Measurements from ENCODE around the gene ACTR1B.

The ACTR1B gene

GRCh38 chr2:97678298-97678697, 14.5 kb upstream of the ACTR1B start:
- Histone ChIP-seq H3K27me3 (no peaks in the 10 kb centered on the region), H3K27ac (no peak overlapping the region), H3K4me3 (ENCODE audit: low read depth in 1 of 2, low read length in 1 of 2) (no peak overlapping the region), H3K4me1 (ENCODE audit: control insufficient read depth in 1 of 2, insufficient read depth in 1 of 2, low read depth in 1 of 2, low read length in 1 of 2) (peaks cover 12 to 15% of the 10 kb centered on the region in 2 experiments), H3K9me3 (no peaks in the 10 kb centered on the region), H3K36me3 (no peaks in the 10 kb centered on the region)
- TF ChIP-seq CTCF (IDR thresholded peaks at IDR 0.05) = no peak

GRCh38 chr2:97677480-97677879, 13.6 kb upstream of the ACTR1B start:
- no peak overlapping the region for H3K4me3 ChIP-seq (ENCODE audit: low read depth in 1 of 2, low read length in 1 of 2)
- peaks cover 18 to 20% of the 10 kb centered on the region in 2 experiments for H3K4me1 ChIP-seq (ENCODE audit: control insufficient read depth in 1 of 2, insufficient read depth in 1 of 2, low read depth in 1 of 2, low read length in 1 of 2)
- TF ChIP-seq CTCF (IDR thresholded peaks at IDR 0.05) = no peak
- no peaks in the 10 kb centered on the region for H3K36me3 ChIP-seq
- no peak overlapping the region for H3K27ac ChIP-seq
- no peaks in the 10 kb centered on the region for H3K9me3 ChIP-seq
- no peaks in the 10 kb centered on the region for H3K27me3 ChIP-seq

- Histone ChIP-seq H3K9me3 (no peaks in the 10 kb centered on the region), H3K4me3 (ENCODE audit: low read depth in 1 of 2, low read length in 1 of 2) (no peak overlapping the region), H3K36me3 (no peaks in the 10 kb centered on the region), H3K27me3 (no peaks in the 10 kb centered on the region), H3K27ac (no peak overlapping the region), H3K4me1 (ENCODE audit: control insufficient read depth in 1 of 2, insufficient read depth in 1 of 2, low read depth in 1 of 2, low read length in 1 of 2) (peaks cover 18 to 20% of the 10 kb centered on the region in 2 experiments)
- TF ChIP-seq CTCF (IDR thresholded peaks at IDR 0.05) = no peak
Measured at GRCh38 chr2:97676620-97677019, 12.8 kb upstream of the ACTR1B start.

- H3K4me1 ChIP-seq (ENCODE audit: control insufficient read depth in 1 of 2, insufficient read depth in 1 of 2, low read depth in 1 of 2, low read length in 1 of 2) = peaks cover 18 to 20% of the 10 kb centered on the region in 2 experiments
- H3K27ac ChIP-seq = no peak overlapping the region
- no peak overlapping the region for H3K4me3 ChIP-seq (ENCODE audit: low read depth in 1 of 2, low read length in 1 of 2)
- no peak for TF ChIP-seq CTCF (IDR thresholded peaks at IDR 0.05)
- H3K9me3 ChIP-seq = no peaks in the 10 kb centered on the region
- H3K27me3 ChIP-seq = no peaks in the 10 kb centered on the region
- no peaks in the 10 kb centered on the region for H3K36me3 ChIP-seq
Measured at GRCh38 chr2:97675430-97676113, 11.7 kb upstream of the ACTR1B start.

- H3K4me1 ChIP-seq (ENCODE audit: control insufficient read depth in 1 of 2, insufficient read depth in 1 of 2, low read depth in 1 of 2, low read length in 1 of 2) = peaks cover 18 to 20% of the 10 kb centered on the region in 2 experiments
- no peaks in the 10 kb centered on the region for H3K9me3 ChIP-seq
- no peak for TF ChIP-seq CTCF (IDR thresholded peaks at IDR 0.05)
- H3K4me3 ChIP-seq (ENCODE audit: low read depth in 1 of 2, low read length in 1 of 2) = no peak overlapping the region
- H3K27ac ChIP-seq = no peak overlapping the region
- no peaks in the 10 kb centered on the region for H3K27me3 ChIP-seq
- no peaks in the 10 kb centered on the region for H3K36me3 ChIP-seq
Measured at GRCh38 chr2:97673915-97674283, 10.1 kb upstream of the ACTR1B start.

All from neutrophil (primary cell).